Body of pancreas (tissue), 4 donors: Measurements from ENCODE around the gene PCSK5.

Source experiments
- CTCF ChIP-seq, 7 experiments: fragments of 450-650 bp in 4 of 7; fragments of 200-600 bp in 3 of 7; sonication (generic) in 3 of 7; IDR thresholded peaks; one replicate each; pipeline ENCODE4 v1.5.1; 2016 to 2019; ENCODE audit warnings: antibody characterized with exemption in 7 of 7
- POLR2A ChIP-seq, 3 donors: fragments of 450-650 bp; IDR thresholded peaks; one replicate each; pipeline ENCODE4 v1.6.1; 2016; ENCODE audit warnings: antibody characterized with exemption in 3 of 3, mild to moderate bottlenecking in 2 of 3

GRCh38 chr9:75957116-75957515 lies 66.6 kb downstream of the PCSK5 start:
- TF ChIP-seq POLR2A (IDR thresholded peaks at IDR 0.05) (no peak), CTCF (IDR thresholded peaks at IDR 0.05) (no peak)
